DOHH2 (cell line): Measurements from ENCODE around the gene NECAP2.
A peak's percentile ranks its signal among the peaks of the same experiment; 100 is the strongest.

ENCODE experiments used
- H3F3A ChIP-seq: fragments of 200-600 bp; sonication (generic), shearing (Covaris generic); 2 replicates; pipeline ENCODE4 v1.6.0; 2016; ENCODE audit warnings: antibody characterized with exemption, mild to moderate bottlenecking; ENCODE audit not compliant: control insufficient read depth, insufficient read depth
- H3K27ac ChIP-seq: fragments of 200-600 bp; sonication (generic); 2 replicates; pipeline ENCODE4 v1.5.1; 2014; ENCODE audit warnings: low read depth, mild to moderate bottlenecking, low read length, moderate library complexity
- H3K27me3 ChIP-seq: fragments of 200-600 bp; sonication (generic); 2 replicates; pipeline ENCODE4 v1.6.1; 2014; ENCODE audit warnings: mild to moderate bottlenecking, low read length, mixed read lengths; ENCODE audit not compliant: control insufficient read depth
- H3K36me3 ChIP-seq: fragments of 200-600 bp; sonication (generic); 2 replicates; pipeline ENCODE4 v1.6.1; 2014; ENCODE audit warnings: mild to moderate bottlenecking, low read length, moderate library complexity, mixed read lengths; ENCODE audit not compliant: control insufficient read depth
- H3K4me1 ChIP-seq: fragments of 200-600 bp; sonication (generic); 2 replicates; pipeline ENCODE4 v1.6.1; 2014; ENCODE audit warnings: mild to moderate bottlenecking, low read length, mixed read lengths; ENCODE audit not compliant: control insufficient read depth
- H3K4me2 ChIP-seq: fragments of 200-600 bp; sonication (generic); 2 replicates; pipeline ENCODE4 v1.6.0; 2014; ENCODE audit warnings: mild to moderate bottlenecking, low read length, moderate library complexity
- H3K4me3 ChIP-seq: fragments of 200-600 bp; sonication (generic); 2 replicates; pipeline ENCODE4 v1.5.1; 2014; ENCODE audit warnings: mild to moderate bottlenecking, low read length, mixed read lengths
- H3K79me2 ChIP-seq: fragments of 200-600 bp; sonication (generic); 2 replicates; pipeline ENCODE4 v1.6.1; 2014; ENCODE audit warnings: mild to moderate bottlenecking, low read length, mixed read lengths; ENCODE audit not compliant: control insufficient read depth
- H3K9me2 ChIP-seq: fragments of 200-600 bp; sonication (generic); replicated peaks from 2 replicates; pipeline ENCODE4 v1.6.1; 2014; ENCODE audit warnings: mild to moderate bottlenecking, low read length, mixed read lengths; ENCODE audit not compliant: control insufficient read depth
- H3K9me3 ChIP-seq: fragments of 200-600 bp; sonication (generic); 2 replicates; pipeline ENCODE4 v1.6.1; 2014; ENCODE audit warnings: antibody characterized with exemption, low read length, mixed read lengths; ENCODE audit not compliant: control insufficient read depth, insufficient read depth
- H4K20me1 ChIP-seq: fragments of 200-600 bp; sonication (generic); 2 replicates; pipeline ENCODE4 v1.6.0; 2014; ENCODE audit warnings: low read depth, mild to moderate bottlenecking, antibody characterized with exemption, low read length, moderate library complexity; ENCODE audit not compliant: control insufficient read depth, insufficient read depth
- EZH2phosphoT487 ChIP-seq: fragments of 200-600 bp; sonication (generic); IDR thresholded peaks from 2 replicates; pipeline ENCODE4 v1.6.1; 2017; ENCODE audit warnings: borderline replicate concordance, mild to moderate bottlenecking, antibody characterized with exemption, low read length, moderate library complexity, mixed read lengths
- TF ChIP-seq, protein P1 (sequence below): fragments of 200-600 bp; sonication (generic); IDR thresholded peaks from one replicate; pipeline ENCODE4 v1.5.1; 2014; ENCODE audit warnings: antibody characterized with exemption, mild to moderate bottlenecking, low read depth, low read length; ENCODE audit not compliant: poor library complexity, severe bottlenecking

Gene NECAP2

GRCh38 chr1:16441282-16441665, 750 bp downstream of the NECAP2 start:
- peak overlapping the region; percentile 79 for H3K27ac ChIP-seq
- no peaks in the 10 kb centered on the region for H3K27me3 ChIP-seq
- H3K4me3 ChIP-seq: peak overlapping the region; percentile 94
- TF ChIP-seq, protein P1, sequence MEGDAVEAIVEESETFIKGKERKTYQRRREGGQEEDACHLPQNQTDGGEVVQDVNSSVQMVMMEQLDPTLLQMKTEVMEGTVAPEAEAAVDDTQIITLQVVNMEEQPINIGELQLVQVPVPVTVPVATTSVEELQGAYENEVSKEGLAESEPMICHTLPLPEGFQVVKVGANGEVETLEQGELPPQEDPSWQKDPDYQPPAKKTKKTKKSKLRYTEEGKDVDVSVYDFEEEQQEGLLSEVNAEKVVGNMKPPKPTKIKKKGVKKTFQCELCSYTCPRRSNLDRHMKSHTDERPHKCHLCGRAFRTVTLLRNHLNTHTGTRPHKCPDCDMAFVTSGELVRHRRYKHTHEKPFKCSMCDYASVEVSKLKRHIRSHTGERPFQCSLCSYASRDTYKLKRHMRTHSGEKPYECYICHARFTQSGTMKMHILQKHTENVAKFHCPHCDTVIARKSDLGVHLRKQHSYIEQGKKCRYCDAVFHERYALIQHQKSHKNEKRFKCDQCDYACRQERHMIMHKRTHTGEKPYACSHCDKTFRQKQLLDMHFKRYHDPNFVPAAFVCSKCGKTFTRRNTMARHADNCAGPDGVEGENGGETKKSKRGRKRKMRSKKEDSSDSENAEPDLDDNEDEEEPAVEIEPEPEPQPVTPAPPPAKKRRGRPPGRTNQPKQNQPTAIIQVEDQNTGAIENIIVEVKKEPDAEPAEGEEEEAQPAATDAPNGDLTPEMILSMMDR: no peak
- TF ChIP-seq EZH2phosphoT487: no peak
- no peaks in the 10 kb centered on the region for H3K9me3 ChIP-seq
- H3K36me3 ChIP-seq: peaks cover 45% of the 10 kb centered on the region
- H3K4me1 ChIP-seq: peaks cover 38% of the 10 kb centered on the region
- H3K4me2 ChIP-seq: peak overlapping the region; percentile 76
- H3K79me2 ChIP-seq: peaks cover 45% of the 10 kb centered on the region
- 0 out of 2 replicates have a peak, but pooled peaks cover 5% of the 10 kb centered on the region for H4K20me1 ChIP-seq
- H3K9me2 ChIP-seq: no peaks in the 10 kb centered on the region
- H3F3A ChIP-seq: peaks cover 9% of the 10 kb centered on the region; the same call in 1 of the 2 replicates

GRCh38 chr1:16442265-16442664, 1.7 kb downstream of the NECAP2 start:
- Histone ChIP-seq H3K27me3 (no peaks in the 10 kb centered on the region), H4K20me1 (0 out of 2 replicates have a peak, but pooled peaks cover 5% of the 10 kb centered on the region), H3K9me2 (no peaks in the 10 kb centered on the region), H3F3A (peaks cover 9% of the 10 kb centered on the region; the same call in 1 of the 2 replicates), H3K79me2 (peaks cover 45% of the 10 kb centered on the region), H3K4me2 (peak overlapping the region; percentile 76), H3K4me3 (peak overlapping the region; percentile 94), H3K9me3 (no peaks in the 10 kb centered on the region), H3K36me3 (peaks cover 51% of the 10 kb centered on the region), H3K4me1 (peaks cover 38% of the 10 kb centered on the region), H3K27ac (peak overlapping the region; percentile 79)
- TF ChIP-seq, protein P1: no peak
- no peak for TF ChIP-seq EZH2phosphoT487

- H3K79me2 ChIP-seq: peaks cover 45% of the 10 kb centered on the region
- H3K27ac ChIP-seq: peak overlapping the region; percentile 79
- H3K9me2 ChIP-seq: no peaks in the 10 kb centered on the region
- H3K9me3 ChIP-seq: no peaks in the 10 kb centered on the region
- peaks cover 58% of the 10 kb centered on the region for H3K36me3 ChIP-seq
- peak overlapping the region; percentile 94 for H3K4me3 ChIP-seq
- 0 out of 2 replicates have a peak, but pooled peaks cover 5% of the 10 kb centered on the region for H4K20me1 ChIP-seq
- H3K27me3 ChIP-seq: no peaks in the 10 kb centered on the region
- peak overlapping the region; percentile 76 for H3K4me2 ChIP-seq
- H3K4me1 ChIP-seq: peaks cover 38% of the 10 kb centered on the region
- TF ChIP-seq EZH2phosphoT487: no peak
- TF ChIP-seq, protein P1: no peak
- H3F3A ChIP-seq: peaks cover 9% of the 10 kb centered on the region; the same call in 1 of the 2 replicates
These were observed 2.4 kb downstream of the NECAP2 start for GRCh38 chr1:16442941-16443340.
